Pancreas (tissue), 10 donors: Measurements from ENCODE around the gene CCDC192. TPM values are rescaled to one million over a fixed set of nuclear protein-coding genes. Genes with fewer than 3 reads are reported as not detected.

Experiments
- ATAC-seq, 4 donors: fragments of 200-7000 bp; cut with Tn5 transposase; one replicate each; pipeline versions ENCODE4 v1.8.0 to v1.9.1; 2020; ENCODE audit warnings: mild to moderate bottlenecking in 4 of 4, moderate library complexity in 4 of 4
- DNase-seq, 6 donors: peaks; one replicate each; pipeline ENCODE4 v3.0.0-alpha.2; 2020
- FAIRE-seq: peaks from 2 replicates; lab custom pipeline; 2012; peaks lifted over from hg19 to GRCh38; lab: Jason Lieb, UNC
- H3K27ac ChIP-seq, 4 donors: fragments of 200-600 bp; sonication (generic); 1 replicate in 3 of 4; 2 replicates in 1 of 4; pipeline versions ENCODE4 v1.5.0 to v1.8.0; 2020
- H3K27me3 ChIP-seq, 4 donors: fragments of 200-600 bp; one replicate each; pipeline ENCODE4 v1.8.0; 2021
- H3K36me3 ChIP-seq, 3 donors: fragments of 200-600 bp; sonication (generic) in 1 of 3; one replicate each; pipeline versions ENCODE4 v1.5.0 to v1.8.0; 2020 to 2021
- H3K4me1 ChIP-seq, 3 donors: fragments of 200-600 bp; one replicate each; pipeline ENCODE4 v1.8.0; 2021
- H3K4me3 ChIP-seq, 4 donors: fragments of 200-600 bp; sonication (generic) in 2 of 4; one replicate each; pipeline versions ENCODE4 v1.5.0 to v1.8.0; 2020 to 2021
- H3K9me3 ChIP-seq, 4 donors: fragments of 200-600 bp; one replicate each; pipeline ENCODE4 v1.8.0; 2021
- WGBS, 2 donors: extraction: QIAGEN DNeasy Blood & Tissue Kit; methylation state at CpG; one replicate each; pipeline ENCODE4 v1.1.7; 2013; 5-methylcytosine and 5-hydroxymethylcytosine counted together
- intact Hi-C, 3 donors: fragments of 100-400 bp; cut with DNase I; formaldehyde crosslinking; loops; one replicate each; pipeline versions ENCODE4 v1.11.1 to v1.14.2; 2022
- polyA plus RNA-seq, 2 donors: library from polyadenylated mRNA; stranded (reverse); fragments of 200-250 nt; gene quantifications; one replicate each; pipeline ENCODE4 v1.2.3, GENCODE V29; 2013
- total RNA-seq, 6 donors: library from RNA; stranded (reverse); fragmentation: NEBNext Ultra II Directional in 4 of 6; extraction: Animal tissue kit (Norgen Biotek cat#: 25700) in 4 of 6; gene quantifications; one replicate each; pipeline versions ENCODE4 v1.2.1 to v1.2.4, GENCODE V29; 2021 to 2023
- TF ChIP-seq, protein P1 (sequence below), 4 donors: fragments of 200-600 bp; sonication (generic) in 3 of 4; IDR thresholded peaks; one replicate each; pipeline versions ENCODE4 v1.5.0 to v1.8.0; 2021; ENCODE audit warnings: antibody characterized with exemption in 4 of 4
- donor health status: healthy with polysubstance abuse.
- donor health status: DM: no; HTN: no; CAD: no; lungs with moderate emphysema.
- donor health status: DM: no; HTN: no; CAD: no.
- donor health status: control.
- donor health status: control.
- donor health status: Bipolar disorder and iron deficiency.
- donor health status: DM: yes; HTN: yes; CAD: no.
- donor health status: DM: no; HTN: no; CAD: no.
- donor health status: DM: no; HTN: no; CAD: no.
- donor health status: DM: yes; HTN: yes; CAD: no.

Gene CCDC192
- total and polyA plus RNA-seq, 8 donors, result not detected

GRCh38 chr5:127916885-127917573, 213.8 kb downstream of the CCDC192 start:
- peak overlapping the region in 2 of 4 donors; percentile 48 to 68 for H3K27ac ChIP-seq
- peak in 3 of 4 donors; percentile 15 to 74 (median 45) for ATAC-seq
- DNase-seq, result no peak
- no peaks in the 10 kb centered on the region for H3K36me3 ChIP-seq
- H3K4me3 ChIP-seq, result no peak overlapping the region
- 41 to 48% methylated on average over 3 of the region's 3 CpGs for WGBS, 2 donors
- TF ChIP-seq, protein P1, sequence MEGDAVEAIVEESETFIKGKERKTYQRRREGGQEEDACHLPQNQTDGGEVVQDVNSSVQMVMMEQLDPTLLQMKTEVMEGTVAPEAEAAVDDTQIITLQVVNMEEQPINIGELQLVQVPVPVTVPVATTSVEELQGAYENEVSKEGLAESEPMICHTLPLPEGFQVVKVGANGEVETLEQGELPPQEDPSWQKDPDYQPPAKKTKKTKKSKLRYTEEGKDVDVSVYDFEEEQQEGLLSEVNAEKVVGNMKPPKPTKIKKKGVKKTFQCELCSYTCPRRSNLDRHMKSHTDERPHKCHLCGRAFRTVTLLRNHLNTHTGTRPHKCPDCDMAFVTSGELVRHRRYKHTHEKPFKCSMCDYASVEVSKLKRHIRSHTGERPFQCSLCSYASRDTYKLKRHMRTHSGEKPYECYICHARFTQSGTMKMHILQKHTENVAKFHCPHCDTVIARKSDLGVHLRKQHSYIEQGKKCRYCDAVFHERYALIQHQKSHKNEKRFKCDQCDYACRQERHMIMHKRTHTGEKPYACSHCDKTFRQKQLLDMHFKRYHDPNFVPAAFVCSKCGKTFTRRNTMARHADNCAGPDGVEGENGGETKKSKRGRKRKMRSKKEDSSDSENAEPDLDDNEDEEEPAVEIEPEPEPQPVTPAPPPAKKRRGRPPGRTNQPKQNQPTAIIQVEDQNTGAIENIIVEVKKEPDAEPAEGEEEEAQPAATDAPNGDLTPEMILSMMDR (IDR thresholded peaks at IDR 0.05), result no peak
- no peaks in the 10 kb centered on the region for H3K27me3 ChIP-seq
- FAIRE-seq, result no peak
- intact Hi-C loops, result no loop called here
- no peaks in the 10 kb centered on the region for H3K9me3 ChIP-seq
- peaks cover 0 to 8% (median 5%) of the 10 kb centered on the region in 3 donors for H3K4me1 ChIP-seq

GRCh38 chr5:127919006-127919796, 216.0 kb downstream of the CCDC192 start:
- ATAC-seq (no peak), DNase-seq (no peak), FAIRE-seq (no peak)
- intact Hi-C loops, result no loop called here
- no peaks in the 10 kb centered on the region for H3K27me3 ChIP-seq
- WGBS, 2 donors, result 83 to 84% methylated on average over 5 of the region's 5 CpGs
- H3K9me3 ChIP-seq, result no peaks in the 10 kb centered on the region
- no peaks in the 10 kb centered on the region for H3K36me3 ChIP-seq
- no peak overlapping the region for H3K4me3 ChIP-seq
- H3K4me1 ChIP-seq, result peaks cover 3 to 12% (median 5%) of the 10 kb centered on the region in 3 donors
- H3K27ac ChIP-seq, result no peak overlapping the region
- TF ChIP-seq, protein P1 (IDR thresholded peaks at IDR 0.05), result no peak

DNA sequence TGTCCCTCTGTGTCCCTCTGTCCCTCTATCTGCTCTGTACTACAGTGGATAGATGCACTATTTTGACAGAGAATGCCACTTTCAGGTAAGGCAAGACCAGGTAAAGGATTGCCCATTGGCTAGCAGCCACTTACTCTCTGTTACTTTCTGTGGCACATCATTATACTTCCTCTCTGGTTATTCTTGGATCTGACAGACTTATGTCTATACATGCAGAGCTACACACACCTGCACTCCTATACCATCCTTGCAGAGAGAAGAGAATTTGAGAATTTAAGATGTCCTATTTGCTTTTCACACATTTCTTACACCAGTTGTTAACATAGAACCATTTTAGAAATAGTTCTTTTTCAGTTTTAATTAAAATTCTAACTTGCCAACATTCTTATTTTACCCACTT, 216.6 kb downstream of the CCDC192 start:
- Histone ChIP-seq H3K9me3 (no peaks in the 10 kb centered on the region), H3K27me3 (no peaks in the 10 kb centered on the region), H3K4me1 (peaks cover 5 to 18% (median 8%) of the 10 kb centered on the region in 3 donors), H3K27ac (no peak overlapping the region), H3K4me3 (no peak overlapping the region), H3K36me3 (no peaks in the 10 kb centered on the region)
- DNase-seq (no peak), FAIRE-seq (no peak), ATAC-seq (no peak)
- TF ChIP-seq, protein P1 (IDR thresholded peaks at IDR 0.05), result no peak
- intact Hi-C loops, result no loop called here

DNA sequence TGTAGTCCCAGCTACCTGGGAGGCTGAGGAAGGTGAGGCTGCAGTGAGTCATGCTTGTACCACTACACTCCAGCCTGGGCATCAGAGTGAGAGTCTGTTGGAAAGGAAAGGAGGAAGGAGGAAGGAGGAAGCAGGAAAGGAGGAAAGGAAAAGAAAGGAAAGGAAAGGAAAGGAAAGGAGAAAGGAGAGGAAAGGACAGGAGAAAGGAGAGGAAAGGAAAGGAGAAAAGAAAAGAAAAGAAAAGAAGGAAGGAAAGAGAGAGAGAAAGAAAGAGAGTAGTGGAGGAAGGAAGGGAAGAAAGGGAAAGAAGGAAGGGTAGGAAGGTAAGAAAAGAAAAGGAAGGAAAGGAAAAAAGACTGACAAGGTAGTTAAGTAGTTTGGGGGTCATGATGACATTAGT, 217.7 kb downstream of the CCDC192 start:
- Histone ChIP-seq H3K4me3 (no peak overlapping the region), H3K9me3 (no peaks in the 10 kb centered on the region), H3K27me3 (no peaks in the 10 kb centered on the region), H3K4me1 (peaks cover 5 to 20% (median 8%) of the 10 kb centered on the region in 3 donors), H3K27ac (no peak overlapping the region), H3K36me3 (no peaks in the 10 kb centered on the region)
- DNase-seq (no peak), FAIRE-seq (no peak), ATAC-seq (no peak)
- TF ChIP-seq, protein P1 (IDR thresholded peaks at IDR 0.05), result no peak
- intact Hi-C loops, result no loop called here
